Natural killer cell (primary cell): ENCODE measurements around the gene EPHA7. TPM values are rescaled to one million over a fixed set of nuclear protein-coding genes. Genes with fewer than 3 reads are reported as not detected.

ENCODE experiments used
- ATAC-seq, 3 donors: fragments of 150-1000 bp in 2 of 3; fragments of 200-7000 bp in 1 of 3; cut with Tn5 transposase; 1 replicate in 1 of 3; 2 replicates in 2 of 3; pipeline ENCODE4 v1.10.0; 2021; ENCODE audit warnings: mild to moderate bottlenecking in 2 of 3, moderate library complexity in 2 of 3
- DNase-seq, 2 donors: peaks; one replicate each; pipeline versions ENCODE4 v3.0.0 to v3.0.0-alpha.2; 2013 to 2021; ENCODE audit warnings: mixed read lengths in 1 of 2
- H3K27ac ChIP-seq: one replicate; pipeline ENCODE4 v1.5.1; 2013; ENCODE audit warnings: mild to moderate bottlenecking, low read length
- H3K27me3 ChIP-seq: one replicate; pipeline ENCODE4 v1.6.1; 2013; ENCODE audit warnings: low read length; ENCODE audit not compliant: control insufficient read depth, insufficient read depth
- H3K36me3 ChIP-seq: one replicate; pipeline ENCODE4 v1.6.1; 2013; ENCODE audit warnings: low read length; ENCODE audit not compliant: control insufficient read depth, insufficient read depth
- H3K4me1 ChIP-seq: one replicate; pipeline ENCODE4 v1.6.1; 2013; ENCODE audit warnings: low read length; ENCODE audit not compliant: control insufficient read depth, insufficient read depth
- H3K4me3 ChIP-seq: one replicate; pipeline ENCODE4 v1.5.1; 2013; ENCODE audit warnings: low read length
- H3K9me3 ChIP-seq: one replicate; pipeline ENCODE4 v1.6.1; 2013; ENCODE audit warnings: low read length; ENCODE audit not compliant: control insufficient read depth, insufficient read depth
- H3K27ac Mint-ChIP-seq, 2 donors: one replicate each; pipeline ENCODE4 v1.8.0; 2022; ENCODE audit warnings: mild to moderate bottlenecking in 2 of 2, mixed read lengths in 2 of 2, moderate library complexity in 1 of 2
- H3K27me3 Mint-ChIP-seq, 2 donors: one replicate each; pipeline ENCODE4 v1.8.0; 2022; ENCODE audit warnings: low read depth in 2 of 2, mixed read lengths in 2 of 2
- H3K36me3 Mint-ChIP-seq: one replicate; pipeline ENCODE4 v1.8.0; 2022; ENCODE audit warnings: mixed read lengths
- H3K4me1 Mint-ChIP-seq, 2 donors: one replicate each; pipeline ENCODE4 v1.8.0; 2022; ENCODE audit warnings: mixed read lengths in 2 of 2
- H3K4me3 Mint-ChIP-seq: one replicate; pipeline ENCODE4 v1.8.0; 2022; ENCODE audit warnings: mild to moderate bottlenecking, moderate library complexity, mixed read lengths
- H3K9me3 Mint-ChIP-seq, 2 donors: one replicate each; pipeline ENCODE4 v1.8.0; 2022; ENCODE audit warnings: mixed read lengths in 2 of 2
- WGBS: methylation state at CpG from one replicate; pipeline ENCODE4 v1.1.7; 2013; ENCODE audit warnings: missing lambda C conversion rate; ENCODE audit not compliant: insufficient coverage; 5-methylcytosine and 5-hydroxymethylcytosine counted together
- intact Hi-C: fragments of 100-400 bp; cut with micrococcal nuclease; formaldehyde crosslinking; loops from one replicate; pipeline ENCODE4 v1.14.2; 2022
- total RNA-seq, 4 donors: library from RNA; stranded (reverse); fragments of 120-200 nt in 1 of 4; gene quantifications; one replicate each; pipeline versions ENCODE4 v1.2.3 to v1.2.4, GENCODE V29; 2013 to 2022
- TF ChIP-seq, protein P1 (sequence below): fragments of 200-600 bp; IDR thresholded peaks from one replicate; pipeline ENCODE4 v1.8.0; 2022; ENCODE audit warnings: antibody characterized with exemption

EPHA7 gene
- total RNA-seq, 3 donors from 2014 or later (not counting 1 experiment from before 2014, with no cell fraction given), result not detected

DNA sequence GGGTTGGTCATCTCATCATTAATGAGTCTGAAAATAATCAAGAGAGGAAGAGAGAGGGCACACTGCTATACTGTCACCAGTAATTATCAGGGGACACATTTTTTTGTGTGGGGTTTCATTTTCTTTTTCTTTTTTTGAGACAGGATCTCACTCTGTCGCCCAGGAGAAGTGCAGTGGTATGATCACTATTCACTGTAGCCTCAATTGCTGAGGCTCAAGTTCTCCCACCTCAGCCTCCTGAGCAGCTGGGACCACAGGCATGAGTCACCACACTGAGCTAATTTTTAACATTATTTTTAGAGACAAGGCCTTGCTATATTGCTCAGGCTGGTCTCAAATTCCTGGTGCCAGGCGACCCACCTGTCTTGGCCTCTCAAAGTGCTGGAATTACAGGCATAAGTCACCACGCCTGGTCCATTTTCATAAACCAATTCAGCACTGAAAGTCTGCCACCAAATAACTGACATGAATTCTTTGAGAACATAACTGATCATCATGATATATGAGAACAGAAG is 43.3 kb downstream of the EPHA7 start:
- no peak overlapping the region for H3K4me3 ChIP-seq
- no peaks in the 10 kb centered on the region for H3K9me3 ChIP-seq
- Mint-ChIP-seq H3K4me1 (no peaks in the 10 kb centered on the region), H3K36me3 (no peaks in the 10 kb centered on the region), H3K27ac (no peak overlapping the region), H3K4me3 (no peak overlapping the region), H3K9me3 (peaks cover 4% of the 10 kb centered on the region in 2 donors), H3K27me3 (no peaks in the 10 kb centered on the region)
- DNase-seq, result no peak
- TF ChIP-seq, protein P1, sequence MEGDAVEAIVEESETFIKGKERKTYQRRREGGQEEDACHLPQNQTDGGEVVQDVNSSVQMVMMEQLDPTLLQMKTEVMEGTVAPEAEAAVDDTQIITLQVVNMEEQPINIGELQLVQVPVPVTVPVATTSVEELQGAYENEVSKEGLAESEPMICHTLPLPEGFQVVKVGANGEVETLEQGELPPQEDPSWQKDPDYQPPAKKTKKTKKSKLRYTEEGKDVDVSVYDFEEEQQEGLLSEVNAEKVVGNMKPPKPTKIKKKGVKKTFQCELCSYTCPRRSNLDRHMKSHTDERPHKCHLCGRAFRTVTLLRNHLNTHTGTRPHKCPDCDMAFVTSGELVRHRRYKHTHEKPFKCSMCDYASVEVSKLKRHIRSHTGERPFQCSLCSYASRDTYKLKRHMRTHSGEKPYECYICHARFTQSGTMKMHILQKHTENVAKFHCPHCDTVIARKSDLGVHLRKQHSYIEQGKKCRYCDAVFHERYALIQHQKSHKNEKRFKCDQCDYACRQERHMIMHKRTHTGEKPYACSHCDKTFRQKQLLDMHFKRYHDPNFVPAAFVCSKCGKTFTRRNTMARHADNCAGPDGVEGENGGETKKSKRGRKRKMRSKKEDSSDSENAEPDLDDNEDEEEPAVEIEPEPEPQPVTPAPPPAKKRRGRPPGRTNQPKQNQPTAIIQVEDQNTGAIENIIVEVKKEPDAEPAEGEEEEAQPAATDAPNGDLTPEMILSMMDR, result no peak
- no peaks in the 10 kb centered on the region for H3K4me1 ChIP-seq
- 76% methylated on average over 3 of the region's 3 CpGs for WGBS
- no peaks in the 10 kb centered on the region for H3K36me3 ChIP-seq
- intact Hi-C loops, result no loop called here
- no peaks in the 10 kb centered on the region for H3K27me3 ChIP-seq
- H3K27ac ChIP-seq, result no peak overlapping the region
- ATAC-seq, result no peak

DNA sequence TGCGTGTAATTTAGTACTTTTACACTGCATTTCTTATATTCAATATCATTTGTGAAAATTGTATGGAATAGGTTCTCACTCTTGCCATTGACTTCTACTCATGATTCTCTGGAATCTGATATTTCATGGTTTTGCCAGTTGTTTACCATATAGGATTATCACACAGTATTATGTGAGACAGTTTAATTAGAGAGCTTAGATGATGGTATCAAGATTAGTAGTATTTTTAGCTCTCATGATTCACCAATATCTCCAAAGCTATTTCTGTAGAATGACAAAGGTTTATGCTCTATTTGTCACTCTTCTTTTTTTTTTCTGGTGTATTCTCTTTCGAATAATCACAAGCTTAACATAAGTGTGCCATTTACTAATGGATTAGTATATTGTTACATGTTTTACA is 45.9 kb downstream of the EPHA7 start:
- DNase-seq (no peak), ATAC-seq (no peak)
- WGBS, result 100% methylated on average over 1 of the region's 2 CpGs
- intact Hi-C loops, result no loop called here
- Mint-ChIP-seq H3K27me3 (no peaks in the 10 kb centered on the region), H3K27ac (no peak overlapping the region), H3K9me3 (peaks cover 4% of the 10 kb centered on the region in 2 donors), H3K36me3 (no peaks in the 10 kb centered on the region), H3K4me3 (no peak overlapping the region), H3K4me1 (no peaks in the 10 kb centered on the region)
- Histone ChIP-seq H3K27me3 (no peaks in the 10 kb centered on the region), H3K9me3 (no peaks in the 10 kb centered on the region), H3K4me1 (no peaks in the 10 kb centered on the region), H3K4me3 (no peak overlapping the region), H3K36me3 (no peaks in the 10 kb centered on the region), H3K27ac (no peak overlapping the region)
- TF ChIP-seq, protein P1, result no peak

DNA sequence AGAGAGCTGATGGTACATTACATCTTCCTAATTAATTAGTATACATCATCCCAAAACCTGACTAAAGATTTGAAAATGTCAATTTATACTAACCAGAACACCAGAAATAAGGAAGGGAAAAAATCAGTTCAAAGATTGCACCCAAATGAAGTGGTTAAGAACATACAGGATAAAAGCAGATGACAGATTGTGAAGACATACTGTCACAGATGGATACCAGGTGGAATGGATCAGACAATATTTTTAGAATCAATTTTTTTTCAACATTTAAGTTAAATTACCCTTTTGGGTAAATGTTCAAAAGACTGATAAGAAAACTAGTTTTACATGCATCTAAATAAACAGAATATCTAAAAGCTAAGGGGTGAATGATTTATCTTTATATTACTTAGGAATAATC is 47.6 kb downstream of the EPHA7 start:
- H3K27me3 ChIP-seq, result no peaks in the 10 kb centered on the region
- Mint-ChIP-seq H3K4me1 (no peaks in the 10 kb centered on the region), H3K9me3 (peaks cover 0 to 1% of the 10 kb centered on the region in 2 donors), H3K36me3 (no peaks in the 10 kb centered on the region), H3K27me3 (no peaks in the 10 kb centered on the region), H3K4me3 (no peak overlapping the region), H3K27ac (no peak overlapping the region)
- H3K27ac ChIP-seq, result no peak overlapping the region
- H3K4me1 ChIP-seq, result no peaks in the 10 kb centered on the region
- H3K4me3 ChIP-seq, result no peak overlapping the region
- no peaks in the 10 kb centered on the region for H3K9me3 ChIP-seq
- DNase-seq, result no peak
- no peak for ATAC-seq
- TF ChIP-seq, protein P1, result no peak
- intact Hi-C loops, result no loop called here
- no peaks in the 10 kb centered on the region for H3K36me3 ChIP-seq

DNA sequence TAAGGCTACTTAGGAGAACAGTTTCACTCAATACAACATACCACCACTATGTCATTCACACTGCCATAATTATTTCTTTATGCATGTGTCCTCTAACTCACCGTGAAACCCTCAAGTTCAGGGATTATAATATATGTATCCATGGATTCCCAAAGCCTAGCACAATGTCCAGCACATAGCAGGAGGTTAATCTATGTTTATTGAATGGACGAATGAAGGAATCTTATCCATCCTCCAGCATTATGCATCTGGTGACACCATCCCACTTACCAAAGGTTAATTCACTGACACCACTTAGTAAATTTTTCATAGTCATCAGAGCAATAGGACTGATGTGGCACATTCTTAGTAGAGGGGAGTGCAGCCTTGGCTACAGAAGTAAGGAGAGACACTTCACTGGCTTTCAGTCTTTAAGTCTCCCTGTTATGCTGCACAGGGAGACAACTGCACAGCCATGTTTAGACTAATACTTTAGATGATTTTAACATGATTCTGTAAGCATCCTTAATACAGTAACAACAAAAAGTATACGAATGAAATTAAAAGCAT is 49.7 kb downstream of the EPHA7 start:
- Histone ChIP-seq H3K27ac (no peak overlapping the region), H3K36me3 (no peaks in the 10 kb centered on the region), H3K27me3 (no peaks in the 10 kb centered on the region), H3K4me1 (no peaks in the 10 kb centered on the region), H3K4me3 (no peak overlapping the region), H3K9me3 (no peaks in the 10 kb centered on the region)
- no peak for DNase-seq
- ATAC-seq, result no peak
- H3K9me3 Mint-ChIP-seq, result no peaks in the 10 kb centered on the region
- no peak overlapping the region for H3K4me3 Mint-ChIP-seq
- H3K27ac Mint-ChIP-seq, result no peak overlapping the region
- intact Hi-C loops, result no loop called here
- H3K27me3 Mint-ChIP-seq, result no peaks in the 10 kb centered on the region
- H3K4me1 Mint-ChIP-seq, result no peaks in the 10 kb centered on the region
- TF ChIP-seq, protein P1, result no peak
- WGBS, result 40% methylated on average over 1 of the region's 3 CpGs
- H3K36me3 Mint-ChIP-seq, result no peaks in the 10 kb centered on the region
